ENCODE measurements around the gene TMEM184A.
"Not testable (repeated sequence)": the region's sequence is repeated elsewhere in the genome, so short reads cannot be mapped to it uniquely, and the experiment has no call there.

Gene TMEM184A

DNA sequence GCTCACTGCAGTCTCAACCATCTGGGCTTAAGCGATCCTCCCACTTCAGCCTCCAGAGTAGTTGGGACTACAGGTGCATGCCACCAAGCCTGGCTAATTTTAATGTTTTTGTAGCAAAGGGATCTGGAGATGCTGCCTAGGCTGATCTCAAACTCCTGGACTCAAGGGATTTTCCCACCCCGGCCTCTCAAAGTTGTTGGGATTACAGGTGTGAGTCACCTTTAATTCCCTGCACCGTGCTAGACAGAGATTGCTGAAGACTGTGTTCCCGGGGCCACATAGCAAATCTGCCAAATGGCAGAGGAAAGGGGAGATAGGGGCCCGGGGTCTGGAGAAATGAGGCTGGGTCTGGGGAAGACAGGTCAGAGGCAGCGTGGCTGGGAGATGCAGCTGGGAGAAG, 34.5 kb upstream of the TMEM184A start:
- DNase-seq (ENCODE audit: low read depth, low spot score) = no peak

DNA sequence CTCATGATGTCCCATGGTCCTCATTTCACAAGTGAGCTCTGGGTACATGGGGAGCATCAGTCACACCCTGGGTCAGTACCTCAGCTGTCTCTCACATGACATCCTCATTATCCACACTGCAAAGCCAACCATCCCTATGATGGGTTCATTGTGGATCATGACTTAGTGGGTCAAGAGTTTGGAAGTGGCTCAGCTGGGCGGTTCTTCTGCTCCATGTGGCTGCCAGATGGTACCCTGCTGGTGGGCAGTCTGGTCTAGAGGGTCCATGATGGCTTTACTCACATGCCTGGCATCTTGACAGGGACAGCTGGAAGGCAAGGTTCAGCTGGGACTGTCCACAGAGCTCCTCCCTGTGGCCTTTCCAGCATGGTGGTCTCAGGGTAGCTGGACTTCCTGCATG, 33.0 kb upstream of the TMEM184A start:
- DNase-seq (ENCODE audit: low read depth, low spot score) = no peak

GRCh38 chr7:1587738-1588137, 31.7 kb upstream of the TMEM184A start:
- no peak for DNase-seq (ENCODE audit: low read depth, low spot score)

DNA sequence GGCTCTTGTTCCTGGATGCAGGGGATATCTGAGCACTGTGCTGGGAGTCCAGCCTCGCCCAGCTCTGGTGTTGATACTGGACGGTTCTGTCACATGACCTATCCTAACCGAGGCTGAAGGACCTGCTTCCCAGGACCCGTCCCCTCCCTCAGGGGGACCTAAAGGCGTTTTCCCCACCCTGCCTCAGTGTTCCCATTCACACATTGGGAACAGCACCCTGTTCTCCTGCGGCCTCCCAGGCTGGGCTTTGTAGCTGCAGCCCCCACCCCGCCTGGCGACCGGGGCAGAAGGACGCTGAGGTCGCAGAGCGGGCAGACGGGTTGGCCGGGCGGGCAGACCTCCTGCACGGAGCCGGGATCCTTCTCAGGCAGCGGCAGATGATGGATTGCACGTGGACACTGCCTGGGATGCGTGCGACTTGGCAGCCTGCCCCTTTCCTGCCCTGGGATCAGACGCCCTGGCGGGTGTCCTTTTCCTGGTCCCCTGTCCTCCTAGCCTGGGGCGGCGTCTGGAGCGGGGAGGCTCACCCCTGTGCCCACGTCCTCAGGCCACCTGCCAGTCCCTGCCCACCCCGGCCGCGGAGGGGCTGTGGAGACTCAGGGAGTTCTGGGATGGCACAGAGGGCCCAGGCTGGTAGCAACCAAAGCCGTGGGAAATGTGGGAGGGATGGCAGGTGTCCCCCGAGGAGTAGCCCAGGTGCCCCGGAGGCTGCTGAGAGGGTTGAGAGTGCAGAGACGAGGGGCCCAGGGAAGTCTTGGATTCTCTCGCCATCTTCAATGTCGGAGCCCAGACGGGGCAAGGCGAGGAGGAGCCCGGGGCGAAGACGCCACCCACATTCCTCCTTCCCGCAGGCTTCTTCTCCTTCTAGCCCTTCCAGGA, 31.1 kb upstream of the TMEM184A start:
- DNase-seq (ENCODE audit: low read depth, low spot score) = no peak

DNA sequence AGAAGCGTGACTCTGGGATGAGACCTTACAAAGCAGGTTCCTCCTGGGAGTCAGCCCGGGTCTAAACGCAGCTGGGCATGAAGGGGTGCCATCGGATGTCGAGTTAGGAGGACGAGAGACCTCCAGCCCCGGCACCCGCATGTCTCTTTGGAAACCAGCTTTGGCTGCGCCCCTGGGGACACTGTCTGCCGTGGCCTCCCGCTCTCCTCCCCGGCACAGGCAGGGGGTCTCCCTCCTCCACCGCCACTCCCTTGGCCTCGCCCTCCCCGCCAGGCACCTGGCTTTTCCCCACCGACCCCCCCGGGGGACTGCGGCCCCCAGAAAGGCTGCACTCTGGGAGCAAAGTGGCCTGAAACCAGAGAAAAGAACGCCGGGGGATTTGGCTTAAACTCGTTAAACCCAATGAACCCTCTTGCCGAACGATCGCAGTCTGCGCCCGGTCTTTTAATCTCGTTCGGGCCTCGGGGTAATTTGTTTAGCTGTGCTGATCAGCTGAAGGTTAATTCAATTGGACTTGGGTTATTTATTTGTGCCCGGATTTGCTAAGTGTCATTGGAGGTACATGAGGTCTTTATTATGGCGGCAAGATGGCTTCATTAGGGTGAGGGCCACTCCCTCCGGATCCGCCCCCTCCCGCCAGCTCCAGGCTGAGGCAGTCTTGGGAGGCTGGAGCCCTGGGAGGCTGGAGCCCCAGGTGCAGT, 30.3 kb upstream of the TMEM184A start:
- no peak for DNase-seq (ENCODE audit: low read depth, low spot score)

DNA sequence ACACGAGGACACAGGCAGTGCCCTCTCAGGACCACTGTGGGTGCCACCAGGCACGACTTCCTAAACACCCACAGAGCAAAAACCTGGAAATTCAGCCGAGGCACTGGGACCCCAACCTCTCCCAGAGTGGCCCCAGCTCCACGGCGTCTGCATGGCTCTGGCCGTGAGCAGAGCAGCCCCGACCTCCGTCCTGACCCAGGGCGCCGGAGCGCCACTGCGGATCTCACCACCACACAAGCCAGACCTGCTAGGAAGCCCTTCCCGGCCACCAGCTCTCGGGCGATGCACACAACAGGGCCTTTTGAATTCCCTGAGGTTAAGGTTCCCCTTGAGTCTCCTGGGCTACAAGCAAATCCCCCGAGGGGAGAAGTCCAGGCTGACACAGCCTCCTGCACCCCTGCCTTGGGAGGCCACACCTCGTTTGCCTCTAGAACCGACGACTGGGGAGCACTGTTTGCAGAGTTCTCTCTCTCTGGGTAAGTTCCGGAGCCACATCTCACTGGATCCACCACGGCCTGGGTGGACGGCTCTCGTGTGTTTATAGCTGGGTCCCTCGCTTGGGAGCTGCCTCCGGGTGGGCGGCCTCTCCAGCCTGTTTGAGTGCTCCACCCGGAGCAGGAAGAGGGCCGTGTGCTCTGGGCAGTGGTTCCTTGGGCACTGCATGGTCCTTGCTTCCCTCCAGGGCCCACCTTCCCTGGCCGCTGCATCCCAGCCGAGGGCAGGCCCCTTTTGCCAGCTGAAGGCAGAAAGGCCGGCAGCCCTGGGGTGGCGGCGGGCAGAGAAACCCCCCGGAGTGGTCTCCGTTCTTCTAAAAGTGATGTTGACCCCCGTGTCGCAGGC, 29.4 kb upstream of the TMEM184A start:
- no peak for DNase-seq (ENCODE audit: low read depth, low spot score)

DNA sequence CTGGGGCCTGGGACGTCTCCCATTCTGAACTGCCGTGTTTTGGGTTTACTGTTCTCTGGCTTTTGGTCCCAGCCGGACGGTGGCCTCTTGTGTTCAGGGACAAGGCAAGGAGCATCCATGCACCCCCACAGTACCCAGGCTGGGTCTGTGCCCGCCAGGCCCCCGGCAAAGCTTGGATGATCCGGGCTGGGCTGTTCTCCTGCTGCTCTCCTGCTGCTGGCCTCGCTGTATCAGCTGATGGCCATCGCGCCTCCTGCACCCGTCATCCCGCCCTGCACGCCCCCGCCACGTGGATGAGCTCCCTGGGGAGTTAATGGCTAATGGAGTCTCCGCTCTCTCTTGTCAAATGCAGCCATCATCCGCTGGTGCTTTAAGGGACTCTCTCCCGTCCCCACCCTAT, 28.7 kb upstream of the TMEM184A start:
- DNase-seq (ENCODE audit: low read depth, low spot score) = no peak

DNA sequence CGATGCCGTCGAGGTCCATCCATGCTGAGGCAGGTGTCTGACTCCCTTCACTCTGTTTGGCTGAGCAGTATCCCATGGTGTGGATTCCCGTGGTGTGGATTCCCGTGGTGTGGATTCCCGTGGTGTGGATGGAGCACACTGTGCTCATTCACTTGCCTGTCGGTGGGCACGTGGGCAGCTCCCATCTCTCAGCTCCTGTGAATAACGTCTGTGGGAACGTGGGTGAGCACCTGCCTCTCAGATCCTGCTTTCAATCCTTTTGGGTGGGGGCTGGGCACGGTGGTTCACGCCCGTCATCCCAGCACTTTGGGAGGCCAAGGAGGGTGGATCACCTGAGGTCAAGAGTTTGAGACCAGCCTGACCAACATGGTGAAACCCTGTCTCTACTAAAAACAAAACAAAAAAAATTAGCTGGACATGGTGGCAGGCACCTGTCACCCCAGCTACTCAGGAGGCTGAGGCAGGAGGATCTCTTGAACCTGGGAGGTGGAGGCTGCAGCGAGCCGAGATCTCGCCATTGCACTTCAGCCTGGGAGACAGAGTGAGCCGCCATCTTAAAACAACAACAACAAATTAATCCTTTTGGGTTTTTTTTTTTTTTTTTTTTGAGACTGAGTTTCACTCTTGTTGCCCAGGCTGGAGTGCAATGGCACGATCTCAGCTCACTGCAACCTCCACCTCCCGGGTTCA, 27.4 kb upstream of the TMEM184A start:
- not testable (repeated sequence) for DNase-seq (ENCODE audit: low read depth, low spot score)

GRCh38 chr7:1580422-1581030, 24.5 kb upstream of the TMEM184A start:
- DNase-seq (ENCODE audit: low read depth, low spot score) = no peak

GRCh38 chr7:1579481-1580421, 23.7 kb upstream of the TMEM184A start:
- DNase-seq (ENCODE audit: low read depth, low spot score) = peak; percentile 43

GRCh38 chr7:1578513-1578912, 22.5 kb upstream of the TMEM184A start:
- no peak for DNase-seq (ENCODE audit: low read depth, low spot score)

- DNase-seq (ENCODE audit: low read depth, low spot score) = no peak
These were observed 20.7 kb upstream of the TMEM184A start for GRCh38 chr7:1576521-1577253.

GRCh38 chr7:1575809-1576208, 19.8 kb upstream of the TMEM184A start:
- DNase-seq (ENCODE audit: low read depth, low spot score) = no peak

DNA sequence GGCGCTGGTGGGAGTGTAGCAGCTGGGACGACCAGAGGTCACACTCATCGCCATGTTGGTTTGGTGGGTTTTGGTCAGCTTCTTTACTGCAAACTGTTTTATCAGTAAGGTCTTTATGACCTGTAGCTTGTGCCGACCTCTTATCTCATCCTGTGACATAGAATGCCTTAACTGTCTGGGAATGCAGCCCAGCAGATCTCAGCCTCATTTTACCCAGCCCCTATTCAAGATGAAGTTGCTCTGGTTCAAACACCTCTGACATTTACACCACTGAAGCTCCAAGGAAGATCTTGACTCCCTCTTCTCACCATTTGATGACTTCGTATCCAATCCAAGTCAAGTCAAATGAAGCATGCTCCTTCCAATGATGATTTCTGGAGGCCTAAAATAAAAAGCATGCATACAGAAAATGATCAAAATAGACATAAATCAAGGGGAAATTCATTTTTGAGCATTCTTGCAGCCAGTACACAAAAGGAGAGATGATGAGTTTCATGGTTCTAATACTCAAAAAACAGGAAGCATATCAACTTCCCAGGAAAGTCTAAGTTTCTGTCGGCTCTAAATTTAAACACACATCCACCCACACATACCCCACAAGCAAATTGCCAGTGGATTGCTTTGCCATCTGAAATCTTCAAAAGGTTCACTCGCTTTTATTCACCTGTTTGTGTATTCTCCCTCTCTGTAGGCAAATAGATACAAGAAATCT, 16.3 kb upstream of the TMEM184A start:
- DNase-seq (ENCODE audit: low read depth, low spot score) = no peak

DNA sequence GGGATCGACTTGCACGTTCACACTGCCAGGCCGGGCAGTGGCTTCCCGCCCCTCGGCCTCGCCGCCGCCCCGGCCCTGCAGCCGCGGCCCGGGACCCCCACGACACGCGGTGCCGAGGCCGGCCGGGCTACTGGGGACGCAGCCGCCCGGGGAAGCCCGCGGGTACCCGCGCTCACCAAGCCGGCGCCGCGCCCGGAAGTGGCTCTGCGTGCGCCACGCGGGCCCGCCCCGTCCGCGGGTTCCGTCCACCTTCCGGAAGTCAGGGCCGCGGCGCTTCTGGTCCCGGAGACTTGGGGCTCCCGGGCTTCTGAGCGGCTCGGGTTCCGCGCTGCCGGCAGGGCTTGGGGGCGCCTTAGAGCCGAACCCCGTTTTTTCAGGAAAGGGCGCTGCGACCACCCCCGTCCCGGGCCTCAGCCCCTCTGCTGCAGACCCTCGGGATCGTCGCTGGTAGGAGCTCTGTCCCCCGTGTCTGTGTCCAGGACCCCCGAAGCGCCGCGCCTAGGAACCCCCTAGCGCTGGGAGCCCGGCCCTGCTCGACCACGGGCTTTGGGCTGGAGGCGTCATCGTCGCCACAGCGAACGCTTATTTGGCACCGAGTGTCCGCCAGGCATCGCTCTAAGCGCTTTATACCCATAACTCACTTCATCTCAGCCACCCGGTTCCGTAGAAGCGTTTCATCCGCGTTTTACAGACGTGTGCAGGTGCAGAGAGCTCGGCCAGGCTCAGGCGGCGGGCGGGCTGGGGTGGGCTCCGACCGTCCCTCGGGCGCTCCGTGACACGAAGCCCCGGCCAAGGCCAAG, 14.0 kb upstream of the TMEM184A start, which contains the start of gene PSMG3:
TSS of gene PSMG3 (minus strand) at position 200 of the 800 bp plus-strand sequence. CDS start 693 bp downstream, outside the sequence.
- DNase-seq (ENCODE audit: low read depth, low spot score) = peak; percentile 83

GRCh38 chr7:1569440-1569832, 13.4 kb upstream of the TMEM184A start:
- DNase-seq (ENCODE audit: low read depth, low spot score) = no peak

DNA sequence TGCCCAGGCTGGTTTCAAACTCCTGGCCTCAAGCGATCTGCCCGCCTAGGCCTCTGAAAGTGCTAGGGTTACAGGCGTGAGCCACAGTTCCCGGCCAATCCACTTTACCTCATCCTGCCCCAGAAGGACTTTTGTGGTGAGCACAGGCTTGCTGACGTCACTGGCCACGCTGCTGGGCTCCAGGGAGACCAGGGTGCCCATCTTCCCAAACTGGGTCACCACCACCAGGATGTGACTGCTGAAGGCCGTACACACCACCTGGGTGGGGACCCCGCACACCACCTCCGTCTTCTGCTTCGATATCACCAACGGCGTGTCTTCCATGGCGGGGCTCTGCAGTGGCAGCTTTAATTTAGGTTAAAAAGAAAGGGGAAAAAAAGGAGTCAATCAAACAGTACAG, 13.0 kb upstream of the TMEM184A start:
- DNase-seq (ENCODE audit: low read depth, low spot score) = no peak
